Activated T-helper 1 cell treated with anti-CD3 and anti-CD28 coated beads, Interleukin-12 subunit alpha, Interleukin-12 subunit beta, Interleukin-2, Interleukin-4 antibody, amounts not matched to agents 30 ng/mL and 10 ng/mL and 1 ng/mL, durations not matched to agents 14 hours and 24 hours and 36 hours (primary cell): ENCODE measurements around the gene PPP1R16B. TPM values are rescaled to one million over a fixed set of nuclear protein-coding genes. Genes with fewer than 3 reads are reported as not detected.
A peak's percentile ranks its signal among the peaks of the same experiment; 100 is the strongest.

Experiments
- DNase-seq: peaks from one replicate; pipeline ENCODE4 v3.0.0; 2021; ENCODE audit warnings: low spot score
- H3K27ac Mint-ChIP-seq: one replicate; pipeline ENCODE4 v1.8.0; 2021; ENCODE audit warnings: mild to moderate bottlenecking, mixed read lengths
- H3K27me3 Mint-ChIP-seq: one replicate; pipeline ENCODE4 v1.8.0; 2022; ENCODE audit warnings: mild to moderate bottlenecking, moderate library complexity, mixed read lengths; ENCODE audit not compliant: insufficient read depth
- H3K36me3 Mint-ChIP-seq: one replicate; pipeline ENCODE4 v1.8.0; 2021; ENCODE audit warnings: low read depth, mixed read lengths
- H3K4me1 Mint-ChIP-seq: one replicate; pipeline ENCODE4 v1.8.0; 2021; ENCODE audit warnings: low read depth, mixed read lengths
- H3K4me3 Mint-ChIP-seq: one replicate; pipeline ENCODE4 v1.8.0; 2021; ENCODE audit warnings: mild to moderate bottlenecking, moderate library complexity, mixed read lengths
- H3K9me3 Mint-ChIP-seq: one replicate; pipeline ENCODE4 v1.8.0; 2021; ENCODE audit warnings: mixed read lengths
- intact Hi-C: fragments of 100-400 bp; cut with micrococcal nuclease; formaldehyde crosslinking; loops from one replicate; pipeline ENCODE4 v1.15.1; 2024
- total RNA-seq: library from RNA; stranded (reverse); gene quantifications from 2 replicates; pipeline ENCODE4 v1.2.3, GENCODE V29; 2022

The PPP1R16B gene
- total RNA-seq, 1 donor from 2014 or later = 143 TPM

DNA sequence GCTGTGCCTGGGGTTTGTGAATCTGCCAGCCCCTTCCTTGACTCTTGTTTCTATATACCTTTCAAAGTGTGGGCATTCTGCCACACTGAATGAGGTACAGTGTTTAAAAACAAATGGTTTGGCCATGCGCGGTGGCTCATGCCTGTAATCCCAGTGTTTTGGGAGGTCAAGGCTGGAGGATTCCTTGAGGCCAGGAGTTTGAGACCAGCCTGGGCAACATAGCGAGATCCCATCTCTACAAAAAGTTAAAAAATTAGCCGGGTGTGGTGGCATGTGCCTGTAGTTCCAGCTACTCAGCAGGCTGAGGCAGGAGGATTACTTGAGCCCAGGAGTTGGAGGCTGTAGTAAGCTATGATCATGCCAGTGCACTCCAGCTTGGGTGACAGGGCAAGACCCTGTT, 126.5 kb downstream of the PPP1R16B start:
- intact Hi-C loops = no loop called here
- H3K27ac Mint-ChIP-seq = no peak overlapping the region
- H3K9me3 Mint-ChIP-seq = no peaks in the 10 kb centered on the region
- DNase-seq = no peak
- H3K36me3 Mint-ChIP-seq = peaks cover 5% of the 10 kb centered on the region
- no peaks in the 10 kb centered on the region for H3K27me3 Mint-ChIP-seq
- H3K4me1 Mint-ChIP-seq = peaks cover 45% of the 10 kb centered on the region
- no peak overlapping the region for H3K4me3 Mint-ChIP-seq

DNA sequence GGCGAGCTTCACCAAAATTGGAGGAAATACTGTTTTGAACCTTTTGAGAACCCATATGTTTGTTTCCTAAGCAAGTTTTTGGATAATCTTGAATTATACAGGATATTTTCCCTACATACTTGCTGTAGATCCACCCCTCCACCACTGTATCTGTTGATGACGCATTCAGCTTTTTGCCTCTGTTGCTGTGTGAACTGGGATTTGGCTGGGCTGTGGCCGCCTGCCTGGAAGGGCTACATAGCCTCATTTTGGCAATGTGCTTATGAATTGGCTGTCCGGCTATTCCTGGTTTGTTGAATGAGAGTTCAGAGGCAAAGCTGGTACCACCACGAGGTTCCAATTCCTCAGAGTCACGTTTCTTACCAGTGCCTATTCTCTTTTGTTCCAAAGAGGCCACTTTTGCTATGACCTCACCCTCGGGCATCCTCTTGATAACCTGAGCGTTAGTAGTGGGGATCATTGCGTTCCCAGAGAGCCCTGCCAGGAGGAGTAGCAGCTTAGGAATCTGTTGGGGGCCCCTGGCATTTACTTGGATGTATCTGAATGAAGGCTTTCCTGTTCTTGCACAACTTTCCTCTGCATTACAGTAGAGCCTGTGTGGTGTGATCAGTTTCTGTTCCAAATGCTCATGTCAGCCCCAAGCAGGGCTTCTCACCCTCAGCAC, 127.1 kb downstream of the PPP1R16B start:
- intact Hi-C loops = no loop called here
- H3K4me1 Mint-ChIP-seq = peaks cover 44% of the 10 kb centered on the region
- no peak overlapping the region for H3K4me3 Mint-ChIP-seq
- H3K9me3 Mint-ChIP-seq = no peaks in the 10 kb centered on the region
- DNase-seq = no peak
- no peaks in the 10 kb centered on the region for H3K27me3 Mint-ChIP-seq
- peaks cover 5% of the 10 kb centered on the region for H3K36me3 Mint-ChIP-seq
- H3K27ac Mint-ChIP-seq = no peak overlapping the region

DNA sequence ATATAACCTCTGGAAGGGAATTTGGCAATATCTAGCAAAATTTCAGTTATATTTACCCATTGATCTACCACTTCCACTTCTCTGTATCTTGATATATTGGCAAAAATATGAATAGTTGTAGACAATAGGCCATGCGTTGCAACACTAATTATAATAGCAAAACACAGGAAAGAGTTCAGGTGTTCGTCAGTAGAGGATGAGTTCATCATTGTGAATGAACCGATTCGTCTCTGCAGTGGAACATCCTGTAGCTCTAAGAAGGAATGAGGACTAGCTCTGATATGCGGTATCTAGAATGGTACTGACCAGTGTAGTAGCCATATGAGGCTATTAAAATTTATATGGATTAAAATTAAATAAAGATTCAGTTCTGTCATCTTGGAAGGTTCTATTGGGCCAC, 129.0 kb downstream of the PPP1R16B start:
- no peak for DNase-seq
- intact Hi-C loops = loop anchor here (2.0 kb wide), 1 partner anchor 288 kb away; no protein-coding TSS in a partner anchor
- Mint-ChIP-seq H3K9me3 (no peaks in the 10 kb centered on the region), H3K27ac (no peak overlapping the region), H3K4me1 (peaks cover 25% of the 10 kb centered on the region), H3K27me3 (no peaks in the 10 kb centered on the region), H3K36me3 (peaks cover 12% of the 10 kb centered on the region), H3K4me3 (no peak overlapping the region)

DNA sequence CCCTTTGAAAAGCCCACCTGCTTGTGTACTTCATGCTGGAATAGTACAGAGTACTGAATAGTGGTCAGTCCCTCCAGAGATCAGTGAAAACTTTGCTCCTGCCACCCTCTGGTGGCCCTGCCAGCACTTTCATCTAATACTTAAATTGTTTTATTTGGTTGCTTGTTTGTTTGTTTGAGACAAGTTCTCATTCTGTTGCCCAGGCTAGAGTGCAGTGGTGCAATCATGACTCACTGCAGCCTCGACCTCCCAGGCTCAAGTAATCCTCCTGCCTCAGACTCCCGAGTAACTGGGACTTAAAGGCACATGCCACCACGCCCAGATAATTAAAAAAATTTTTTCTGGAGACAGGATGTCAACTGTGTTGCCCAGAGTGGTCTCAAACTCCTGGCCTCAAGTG, 129.8 kb downstream of the PPP1R16B start:
- H3K27me3 Mint-ChIP-seq = no peaks in the 10 kb centered on the region
- intact Hi-C loops = loop anchor here (2.0 kb wide), 1 partner anchor 288 kb away; no protein-coding TSS in a partner anchor
- no peak overlapping the region for H3K4me3 Mint-ChIP-seq
- H3K27ac Mint-ChIP-seq = no peak overlapping the region
- no peak for DNase-seq
- peaks cover 9% of the 10 kb centered on the region for H3K36me3 Mint-ChIP-seq
- H3K4me1 Mint-ChIP-seq = peaks cover 18% of the 10 kb centered on the region
- no peaks in the 10 kb centered on the region for H3K9me3 Mint-ChIP-seq

DNA sequence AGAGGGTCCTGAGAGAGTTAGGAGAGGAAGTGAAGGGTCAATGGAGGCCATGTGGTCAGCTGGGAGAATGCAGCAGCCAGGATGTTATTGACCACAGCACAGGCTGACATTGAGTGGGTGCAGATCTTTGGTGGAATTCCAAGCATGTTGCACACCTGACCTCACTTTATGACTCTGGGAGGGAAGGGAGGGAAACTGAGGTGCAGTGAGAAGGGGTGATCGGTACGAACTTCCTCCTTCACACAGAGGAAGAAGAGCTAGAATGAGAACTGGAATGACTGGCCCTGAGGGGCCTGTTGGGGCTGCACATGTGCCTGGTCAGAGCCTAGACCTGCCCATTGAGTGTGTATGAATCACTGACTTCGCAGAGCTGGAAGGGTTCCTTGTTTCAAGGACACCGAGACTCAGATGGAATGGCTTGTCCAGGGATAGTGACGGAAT, 130.5 kb downstream of the PPP1R16B start:
- H3K27ac Mint-ChIP-seq = no peak overlapping the region
- H3K4me3 Mint-ChIP-seq = no peak overlapping the region
- H3K36me3 Mint-ChIP-seq = peaks cover 13% of the 10 kb centered on the region
- intact Hi-C loops = loop anchor here (2.0 kb wide), 1 partner anchor 289 kb away; no protein-coding TSS in a partner anchor
- H3K4me1 Mint-ChIP-seq = peaks cover 14% of the 10 kb centered on the region
- DNase-seq = no peak
- H3K9me3 Mint-ChIP-seq = no peaks in the 10 kb centered on the region
- no peaks in the 10 kb centered on the region for H3K27me3 Mint-ChIP-seq

DNA sequence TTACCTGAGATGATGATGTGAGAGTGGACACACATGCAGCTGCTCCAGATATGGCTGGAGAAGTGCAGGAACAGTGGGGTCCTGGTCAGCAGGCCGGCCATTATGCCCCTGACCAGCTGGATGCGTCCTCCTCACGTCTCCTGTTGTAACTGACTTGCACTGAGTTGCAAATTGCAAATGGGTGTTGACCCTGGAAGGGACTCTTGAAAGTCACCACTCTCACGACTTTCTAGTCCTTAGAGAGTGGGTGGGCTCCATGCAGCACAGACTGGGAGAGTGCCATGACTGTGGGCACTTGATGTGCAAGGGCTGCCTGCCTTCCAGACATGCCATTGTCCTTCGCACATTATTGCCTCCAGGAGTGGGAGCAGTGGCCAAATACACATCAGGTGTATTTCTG, 131.5 kb downstream of the PPP1R16B start:
- Mint-ChIP-seq H3K4me3 (no peak overlapping the region), H3K27me3 (no peaks in the 10 kb centered on the region), H3K27ac (no peak overlapping the region), H3K9me3 (no peaks in the 10 kb centered on the region), H3K36me3 (peaks cover 18% of the 10 kb centered on the region), H3K4me1 (peaks cover 8% of the 10 kb centered on the region)
- intact Hi-C loops = no loop called here
- DNase-seq = no peak

DNA sequence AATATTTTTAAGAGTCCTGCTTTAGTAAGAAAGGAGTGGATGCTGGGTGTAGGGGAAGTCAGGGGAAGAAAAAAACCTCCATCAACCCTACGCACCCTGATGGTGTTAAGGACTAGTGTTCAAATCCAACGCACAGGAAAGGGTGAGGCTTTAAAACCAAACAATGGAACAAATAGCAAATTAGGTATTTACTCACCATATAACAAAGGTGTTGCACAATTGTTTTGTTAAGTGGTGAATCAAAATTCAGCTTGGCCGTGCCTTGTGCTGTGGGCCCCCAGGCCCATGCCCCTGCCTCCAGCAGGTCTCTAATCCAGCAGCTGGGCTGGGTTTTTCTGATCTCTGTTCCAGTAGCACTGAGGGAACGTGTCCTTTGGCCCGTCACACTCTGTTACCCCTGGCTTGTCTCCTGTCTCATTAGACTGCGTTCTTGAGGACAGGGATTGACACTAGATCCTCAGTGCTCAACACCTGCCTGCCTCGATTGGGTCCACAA, 132.5 kb downstream of the PPP1R16B start:
- Mint-ChIP-seq H3K27ac (no peak overlapping the region), H3K4me3 (no peak overlapping the region), H3K27me3 (no peaks in the 10 kb centered on the region), H3K4me1 (peaks cover 2% of the 10 kb centered on the region), H3K9me3 (no peaks in the 10 kb centered on the region), H3K36me3 (peaks cover 21% of the 10 kb centered on the region)
- intact Hi-C loops = no loop called here
- no peak for DNase-seq

DNA sequence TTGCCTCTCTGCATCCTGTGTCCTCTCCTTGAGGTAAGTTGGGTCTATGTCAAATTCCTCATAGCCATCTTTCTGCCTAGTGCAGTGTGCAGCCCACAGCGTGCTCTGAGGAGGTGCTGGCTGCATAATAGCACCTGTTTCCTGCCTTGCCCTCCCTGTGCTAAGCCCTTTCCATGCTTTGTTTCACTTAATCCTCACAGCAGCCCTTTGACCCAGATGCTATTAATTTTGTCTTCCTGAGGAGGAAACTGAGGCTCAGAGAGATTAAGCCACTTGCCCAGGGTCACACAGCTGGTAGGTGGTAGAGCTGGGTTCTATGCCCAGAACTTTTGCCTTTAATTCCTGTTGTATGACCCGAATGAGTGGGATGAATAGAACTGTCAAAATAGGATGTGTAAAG, 134.2 kb downstream of the PPP1R16B start:
- Mint-ChIP-seq H3K9me3 (no peaks in the 10 kb centered on the region), H3K4me1 (no peaks in the 10 kb centered on the region), H3K27ac (no peak overlapping the region), H3K27me3 (no peaks in the 10 kb centered on the region), H3K4me3 (no peak overlapping the region), H3K36me3 (peaks cover 24% of the 10 kb centered on the region)
- intact Hi-C loops = no loop called here
- DNase-seq = no peak

DNA sequence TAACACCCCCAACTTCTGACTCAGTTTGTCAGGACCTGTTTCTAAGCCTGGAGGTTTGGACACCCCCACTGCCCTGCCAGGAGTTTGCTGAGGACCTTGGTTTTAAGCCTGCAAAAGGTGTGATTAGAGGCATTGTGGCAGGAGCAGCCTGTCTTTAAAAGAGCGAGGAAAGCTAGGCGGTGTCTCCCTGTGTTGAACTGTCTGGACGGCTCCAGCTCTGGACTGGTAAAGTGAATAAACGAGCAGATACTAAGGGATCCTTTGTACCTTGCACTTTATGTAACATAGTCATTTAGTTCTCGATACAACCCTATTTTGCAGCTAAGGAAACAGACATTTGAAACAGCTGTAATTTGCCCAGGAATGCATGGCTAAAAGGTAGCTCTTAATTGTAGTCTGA, 135.1 kb downstream of the PPP1R16B start:
- H3K4me3 Mint-ChIP-seq = no peak overlapping the region
- no peaks in the 10 kb centered on the region for H3K9me3 Mint-ChIP-seq
- DNase-seq = no peak
- intact Hi-C loops = no loop called here
- H3K36me3 Mint-ChIP-seq = peaks cover 27% of the 10 kb centered on the region
- peaks cover 4% of the 10 kb centered on the region for H3K4me1 Mint-ChIP-seq
- H3K27ac Mint-ChIP-seq = peak overlapping the region; percentile 70
- no peaks in the 10 kb centered on the region for H3K27me3 Mint-ChIP-seq

DNA sequence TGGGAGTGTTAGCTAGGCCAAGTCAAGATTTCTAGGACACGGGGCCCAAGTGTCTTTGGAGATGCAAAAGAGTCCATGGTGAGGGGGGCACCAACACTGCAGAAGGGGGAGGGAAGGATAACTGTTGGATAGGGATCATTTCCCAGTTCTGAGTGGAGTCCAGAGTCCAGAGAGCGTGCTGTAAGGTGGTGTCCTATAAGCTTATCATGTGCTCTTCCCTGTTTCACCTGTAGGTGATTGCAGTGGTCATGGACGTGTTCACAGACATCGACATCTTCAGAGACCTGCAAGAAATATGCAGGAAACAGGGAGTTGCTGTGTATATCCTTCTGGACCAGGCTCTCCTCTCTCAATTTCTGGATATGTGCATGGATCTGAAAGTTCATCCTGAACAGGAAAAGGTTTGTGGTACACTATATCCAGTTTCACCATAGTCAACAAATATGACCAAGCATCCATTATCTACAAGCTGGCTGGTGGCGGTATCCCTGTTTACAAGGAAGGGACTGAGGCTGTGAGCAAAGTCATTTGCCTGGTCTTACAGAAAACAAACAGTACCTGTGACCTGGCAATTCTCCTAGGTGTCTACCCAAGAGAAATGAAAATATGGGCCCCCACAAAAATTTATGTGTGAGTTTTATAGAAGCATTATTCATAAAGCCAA, 136.4 kb downstream of the PPP1R16B start:
- no peak for DNase-seq
- Mint-ChIP-seq H3K27me3 (no peaks in the 10 kb centered on the region), H3K9me3 (no peaks in the 10 kb centered on the region), H3K4me3 (no peak overlapping the region), H3K4me1 (peaks cover 10% of the 10 kb centered on the region), H3K36me3 (peaks cover 34% of the 10 kb centered on the region), H3K27ac (no peak overlapping the region)
- intact Hi-C loops = loop anchor here (2.0 kb wide), 1 partner anchor 13 kb away; no protein-coding TSS in a partner anchor

DNA sequence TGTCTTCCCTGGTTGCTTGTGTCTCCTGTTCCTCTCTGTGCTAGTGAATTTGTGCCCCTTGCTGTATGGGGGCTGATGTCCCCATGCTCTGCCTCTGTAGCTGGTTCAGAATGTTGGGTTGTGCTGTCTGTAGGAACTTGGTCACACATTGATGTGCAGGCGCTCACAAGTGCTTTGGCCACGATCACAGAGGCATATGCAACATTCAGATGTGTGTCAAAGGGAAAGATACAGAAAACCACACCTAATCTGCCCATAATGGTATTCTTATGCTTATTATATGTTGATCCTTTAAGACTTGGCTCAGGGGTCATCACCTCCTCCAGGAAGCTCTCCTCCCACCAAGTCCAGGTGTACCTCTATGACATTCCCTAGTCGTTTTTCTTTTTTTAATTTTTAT, 139.5 kb downstream of the PPP1R16B start:
- H3K27ac Mint-ChIP-seq = peak overlapping the region; percentile 70

DNA sequence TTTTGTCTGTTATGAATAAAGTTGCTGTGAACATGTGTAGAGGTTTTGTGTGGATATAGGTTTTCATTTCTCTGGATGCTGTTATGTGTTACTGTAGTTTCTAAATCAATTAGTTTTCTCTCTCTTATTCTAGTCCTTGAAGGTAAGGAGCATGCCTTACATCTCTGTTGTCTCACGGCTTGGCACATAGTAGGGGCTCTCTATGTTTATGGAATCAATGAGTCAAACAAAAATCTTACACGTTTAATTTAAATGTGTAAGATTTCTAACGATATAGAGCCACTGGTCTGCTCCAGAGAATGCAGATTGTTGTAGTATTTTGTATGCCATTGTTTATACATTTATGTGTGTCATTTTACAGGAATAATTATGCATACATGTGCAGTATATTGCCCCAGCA, 141.3 kb downstream of the PPP1R16B start:
- peaks cover 13% of the 10 kb centered on the region for H3K4me1 Mint-ChIP-seq
- intact Hi-C loops = no loop called here
- no peaks in the 10 kb centered on the region for H3K27me3 Mint-ChIP-seq
- no peak for DNase-seq
- no peaks in the 10 kb centered on the region for H3K9me3 Mint-ChIP-seq
- peaks cover 43% of the 10 kb centered on the region for H3K36me3 Mint-ChIP-seq
- H3K27ac Mint-ChIP-seq = no peak overlapping the region
- no peak overlapping the region for H3K4me3 Mint-ChIP-seq

More for the DNA sequence above, 139.5 kb downstream of the PPP1R16B start:
- intact Hi-C loops = no loop called here
- peaks cover 13% of the 10 kb centered on the region for H3K4me1 Mint-ChIP-seq
- no peaks in the 10 kb centered on the region for H3K27me3 Mint-ChIP-seq
- H3K4me3 Mint-ChIP-seq = no peak overlapping the region
- no peak for DNase-seq
- H3K9me3 Mint-ChIP-seq = no peaks in the 10 kb centered on the region
- peaks cover 39% of the 10 kb centered on the region for H3K36me3 Mint-ChIP-seq

DNA sequence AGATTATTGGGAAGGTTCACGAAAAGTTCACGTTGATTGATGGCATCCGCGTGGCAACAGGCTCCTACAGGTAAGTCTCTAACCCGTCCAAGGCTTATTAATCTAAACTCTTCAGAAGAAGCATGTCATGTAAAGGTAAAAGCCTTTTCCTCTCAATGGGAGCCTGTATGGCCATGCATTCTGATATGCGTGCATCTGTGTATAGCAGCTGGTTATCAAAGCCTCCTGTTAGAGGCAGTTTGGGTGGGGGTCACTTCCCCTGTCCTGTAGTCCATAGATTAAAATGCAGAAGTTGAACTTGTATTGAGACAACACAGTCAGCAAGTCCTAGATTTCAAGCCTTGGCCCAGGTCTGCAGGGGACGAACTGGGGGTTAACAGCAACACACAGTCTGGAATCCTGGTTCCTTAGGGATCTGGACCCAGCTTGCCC, 142.4 kb downstream of the PPP1R16B start:
- Mint-ChIP-seq H3K36me3 (peaks cover 48% of the 10 kb centered on the region), H3K27me3 (no peaks in the 10 kb centered on the region), H3K4me1 (peaks cover 13% of the 10 kb centered on the region), H3K4me3 (no peak overlapping the region), H3K9me3 (no peaks in the 10 kb centered on the region), H3K27ac (peak overlapping the region; percentile 3)
- no peak for DNase-seq
- intact Hi-C loops = no loop called here
